OCI-LY3 (cell line): ENCODE results near the gene ARL8A.

Experiments
- H2AFZ ChIP-seq: fragments of 200-600, 300-600 bp; shearing (Covaris generic); 2 replicates; pipeline ENCODE4 v1.6.0; 2014; ENCODE audit warnings: antibody characterized with exemption, low read depth, low read length
- H3K27ac ChIP-seq: fragments of 200-600, 300-600 bp; sonication (generic); 2 replicates; pipeline ENCODE4 v1.5.1; 2014; ENCODE audit warnings: mild to moderate bottlenecking, low read length, moderate library complexity, mixed read lengths
- H3K27me3 ChIP-seq: fragments of 200-600, 300-600 bp; sonication (generic); 2 replicates; pipeline ENCODE4 v1.6.1; 2014; ENCODE audit warnings: low read depth, low read length, mixed read lengths
- H3K36me3 ChIP-seq: fragments of 200-600, 300-600 bp; sonication (generic); replicated peaks from 2 replicates; pipeline ENCODE3; 2014; ENCODE audit warnings: low read depth, low read length, mixed read lengths
- H3K4me1 ChIP-seq: fragments of 300-600, 200-600 bp; sonication (generic); 2 replicates; pipeline ENCODE4 v1.6.1; 2014; ENCODE audit warnings: low read length, mixed read lengths
- H3K4me2 ChIP-seq: fragments of 200-600, 300-600 bp; sonication (generic); 2 replicates; pipeline ENCODE4 v1.6.1; 2014; ENCODE audit warnings: low read length, mixed read lengths
- H3K4me3 ChIP-seq: fragments of 300-600, 200-600 bp; sonication (generic); 2 replicates; pipeline ENCODE4 v1.5.1; 2014; ENCODE audit warnings: antibody characterized with exemption, mild to moderate bottlenecking, low read length, moderate library complexity
- H3K79me2 ChIP-seq: fragments of 300-600, 200-600 bp; shearing (Covaris generic); 2 replicates; pipeline ENCODE4 v1.6.1; 2014; ENCODE audit warnings: mild to moderate bottlenecking, low read length, mixed read lengths
- H3K9ac ChIP-seq: fragments of 300-600, 200-600 bp; shearing (Covaris generic); 2 replicates; pipeline ENCODE4 v1.6.0; 2014; ENCODE audit warnings: mild to moderate bottlenecking, low read length, moderate library complexity
- H3K9me3 ChIP-seq: fragments of 200-600, 300-600 bp; shearing (Covaris generic); 2 replicates; pipeline ENCODE4 v1.6.1; 2014; ENCODE audit warnings: low read length, mixed read lengths; ENCODE audit not compliant: insufficient read depth
- H4K20me1 ChIP-seq: fragments of 200-600, 300-600 bp; sonication (generic); 2 replicates; pipeline ENCODE4 v1.6.1; 2016; ENCODE audit warnings: low read length, mixed read lengths; ENCODE audit not compliant: insufficient read depth
- EZH2phosphoT487 ChIP-seq: fragments of 200-600 bp; shearing (Covaris generic); IDR thresholded peaks from 2 replicates; pipeline ENCODE4 v1.6.1; 2018; ENCODE audit warnings: antibody characterized with exemption, mixed run types, low read depth
- TF ChIP-seq, protein P1 (sequence below): fragments of 200-600, 300-600 bp; sonication (generic); IDR thresholded peaks from 2 replicates; pipeline ENCODE4 v1.5.1; 2014; ENCODE audit warnings: antibody characterized with exemption, low read length, low read depth

The ARL8A gene

DNA sequence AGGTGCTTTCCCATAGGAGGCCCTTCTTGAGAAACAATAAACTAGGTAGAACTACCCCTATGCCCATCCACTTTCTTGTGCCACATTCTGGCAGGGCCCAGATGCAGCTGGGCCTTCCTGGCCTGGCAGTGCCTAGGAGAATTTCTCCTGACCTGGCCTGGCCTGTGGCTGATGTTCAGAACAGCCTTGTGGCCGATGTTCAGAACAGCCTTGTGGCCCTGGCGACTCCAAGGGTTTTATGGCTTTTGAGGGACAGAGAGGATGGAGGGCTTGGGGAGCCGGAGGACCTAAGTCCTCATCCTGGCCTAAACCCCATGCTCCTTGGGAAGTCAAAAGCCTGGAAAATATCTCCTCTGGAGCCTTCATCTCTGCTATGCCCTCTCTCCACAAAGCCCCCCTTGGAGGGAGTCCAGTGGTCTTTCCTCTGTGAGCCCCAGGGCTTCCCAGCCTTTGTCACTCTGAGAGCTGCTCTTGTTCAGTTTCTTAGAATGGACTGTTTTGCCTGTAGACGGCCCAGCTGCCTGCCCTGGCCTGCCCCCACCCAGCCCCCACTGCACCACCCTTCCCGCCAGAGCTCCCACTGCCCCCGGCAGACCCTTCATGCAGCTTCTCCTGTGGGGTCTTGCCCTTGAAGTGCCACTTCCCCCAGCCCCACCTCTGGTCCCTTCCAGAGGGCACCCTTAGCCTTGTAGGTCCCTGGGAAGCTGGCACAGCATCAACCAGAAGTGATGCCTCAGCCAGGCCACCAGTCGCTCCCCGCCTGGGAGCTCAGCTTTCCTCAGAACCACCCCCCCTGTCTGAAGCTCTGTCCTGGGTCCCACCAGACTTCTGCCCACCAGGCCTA lies 14.9 kb downstream of the ARL8A start:
- H3K4me1 ChIP-seq, result no peaks in the 10 kb centered on the region
- H3K9me3 ChIP-seq, result no peaks in the 10 kb centered on the region
- no peak overlapping the region for H3K4me2 ChIP-seq
- no peak overlapping the region for H3K27ac ChIP-seq
- H3K79me2 ChIP-seq, result no peaks in the 10 kb centered on the region
- no peak overlapping the region for H3K4me3 ChIP-seq
- TF ChIP-seq EZH2phosphoT487, result no peak
- TF ChIP-seq, protein P1, sequence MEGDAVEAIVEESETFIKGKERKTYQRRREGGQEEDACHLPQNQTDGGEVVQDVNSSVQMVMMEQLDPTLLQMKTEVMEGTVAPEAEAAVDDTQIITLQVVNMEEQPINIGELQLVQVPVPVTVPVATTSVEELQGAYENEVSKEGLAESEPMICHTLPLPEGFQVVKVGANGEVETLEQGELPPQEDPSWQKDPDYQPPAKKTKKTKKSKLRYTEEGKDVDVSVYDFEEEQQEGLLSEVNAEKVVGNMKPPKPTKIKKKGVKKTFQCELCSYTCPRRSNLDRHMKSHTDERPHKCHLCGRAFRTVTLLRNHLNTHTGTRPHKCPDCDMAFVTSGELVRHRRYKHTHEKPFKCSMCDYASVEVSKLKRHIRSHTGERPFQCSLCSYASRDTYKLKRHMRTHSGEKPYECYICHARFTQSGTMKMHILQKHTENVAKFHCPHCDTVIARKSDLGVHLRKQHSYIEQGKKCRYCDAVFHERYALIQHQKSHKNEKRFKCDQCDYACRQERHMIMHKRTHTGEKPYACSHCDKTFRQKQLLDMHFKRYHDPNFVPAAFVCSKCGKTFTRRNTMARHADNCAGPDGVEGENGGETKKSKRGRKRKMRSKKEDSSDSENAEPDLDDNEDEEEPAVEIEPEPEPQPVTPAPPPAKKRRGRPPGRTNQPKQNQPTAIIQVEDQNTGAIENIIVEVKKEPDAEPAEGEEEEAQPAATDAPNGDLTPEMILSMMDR, result no peak
- no peaks in the 10 kb centered on the region for H4K20me1 ChIP-seq
- peaks cover 24% of the 10 kb centered on the region for H3K36me3 ChIP-seq
- H3K9ac ChIP-seq, result no peak overlapping the region
- 0 out of 2 replicates have a peak, but pooled peaks cover 5% of the 10 kb centered on the region for H3K27me3 ChIP-seq
- H2AFZ ChIP-seq, result no peak overlapping the region

DNA sequence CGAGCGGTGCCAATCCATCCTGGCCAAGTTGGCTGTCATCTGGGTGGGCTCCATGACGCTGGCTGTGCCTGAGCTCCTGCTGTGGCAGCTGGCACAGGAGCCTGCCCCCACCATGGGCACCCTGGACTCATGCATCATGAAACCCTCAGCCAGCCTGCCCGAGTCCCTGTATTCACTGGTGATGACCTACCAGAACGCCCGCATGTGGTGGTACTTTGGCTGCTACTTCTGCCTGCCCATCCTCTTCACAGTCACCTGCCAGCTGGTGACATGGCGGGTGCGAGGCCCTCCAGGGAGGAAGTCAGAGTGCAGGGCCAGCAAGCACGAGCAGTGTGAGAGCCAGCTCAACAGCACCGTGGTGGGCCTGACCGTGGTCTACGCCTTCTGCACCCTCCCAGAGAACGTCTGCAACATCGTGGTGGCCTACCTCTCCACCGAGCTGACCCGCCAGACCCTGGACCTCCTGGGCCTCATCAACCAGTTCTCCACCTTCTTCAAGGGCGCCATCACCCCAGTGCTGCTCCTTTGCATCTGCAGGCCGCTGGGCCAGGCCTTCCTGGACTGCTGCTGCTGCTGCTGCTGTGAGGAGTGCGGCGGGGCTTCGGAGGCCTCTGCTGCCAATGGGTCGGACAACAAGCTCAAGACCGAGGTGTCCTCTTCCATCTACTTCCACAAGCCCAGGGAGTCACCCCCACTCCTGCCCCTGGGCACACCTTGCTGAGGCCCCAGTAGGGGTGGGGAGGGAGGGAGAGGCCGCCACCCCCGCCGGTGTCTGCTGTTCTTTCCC lies 16.5 kb downstream of the ARL8A start:
- no peak overlapping the region for H3K4me2 ChIP-seq
- no peaks in the 10 kb centered on the region for H3K9me3 ChIP-seq
- H3K27ac ChIP-seq, result no peak overlapping the region
- H3K27me3 ChIP-seq, result peaks cover 20% of the 10 kb centered on the region
- H3K4me3 ChIP-seq, result no peak overlapping the region
- no peaks in the 10 kb centered on the region for H4K20me1 ChIP-seq
- peaks cover 10% of the 10 kb centered on the region for H3K36me3 ChIP-seq
- no peak overlapping the region for H3K9ac ChIP-seq
- TF ChIP-seq, protein P1, result no peak
- TF ChIP-seq EZH2phosphoT487, result no peak
- H3K79me2 ChIP-seq, result no peaks in the 10 kb centered on the region
- H3K4me1 ChIP-seq, result no peaks in the 10 kb centered on the region
- no peak overlapping the region for H2AFZ ChIP-seq

DNA sequence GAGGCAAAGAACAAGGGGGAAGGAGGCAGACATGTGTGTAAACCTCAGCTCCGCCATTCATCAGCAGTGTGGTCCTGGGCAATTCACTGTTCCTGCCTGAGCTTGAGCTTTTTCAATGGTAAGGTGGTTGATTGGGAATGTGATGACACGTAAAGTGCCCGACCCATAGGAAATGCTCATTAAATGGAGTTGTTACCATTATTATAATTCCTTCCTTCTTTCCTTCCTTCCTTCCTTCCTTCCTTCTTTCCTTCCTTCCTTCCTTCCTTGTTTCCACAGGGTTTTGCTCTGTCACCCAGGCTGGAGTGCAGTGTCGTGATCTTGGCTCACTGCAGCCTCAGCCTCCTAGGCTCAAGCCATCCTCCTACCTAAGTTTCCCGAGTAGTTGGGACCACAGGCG lies 17.5 kb downstream of the ARL8A start:
- TF ChIP-seq, protein P1, result no peak
- no peak for TF ChIP-seq EZH2phosphoT487
- H3K4me2 ChIP-seq, result no peak overlapping the region
- no peak overlapping the region for H3K9ac ChIP-seq

DNA sequence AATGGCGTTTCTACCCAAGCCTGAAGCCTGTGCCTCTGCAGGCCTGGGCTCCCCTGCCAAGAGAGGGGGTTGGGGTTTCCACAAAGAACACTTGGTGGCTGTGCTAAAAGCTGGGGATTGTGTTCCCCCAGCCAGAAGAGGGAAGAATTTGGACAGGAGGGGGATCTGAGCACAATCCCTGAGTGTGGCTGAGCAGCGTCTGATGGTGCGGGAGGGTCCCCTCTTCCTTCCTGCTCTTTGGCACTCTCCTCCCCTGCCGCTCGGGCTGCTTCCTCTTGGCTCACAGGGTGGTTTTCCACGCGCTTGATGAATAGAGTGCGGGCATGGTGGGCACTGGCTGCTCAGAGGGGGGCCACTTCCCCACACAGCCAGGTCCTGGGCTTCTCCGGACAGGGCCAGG lies 18.1 kb downstream of the ARL8A start:
- Histone ChIP-seq H3K27ac (no peak overlapping the region), H3K4me3 (no peak overlapping the region), H3K36me3 (no peaks in the 10 kb centered on the region), H3K27me3 (peaks cover 21% of the 10 kb centered on the region), H3K79me2 (no peaks in the 10 kb centered on the region), H3K4me1 (no peaks in the 10 kb centered on the region), H3K4me2 (no peak overlapping the region), H4K20me1 (no peaks in the 10 kb centered on the region), H2AFZ (no peak overlapping the region), H3K9ac (no peak overlapping the region), H3K9me3 (no peaks in the 10 kb centered on the region)
- TF ChIP-seq, protein P1, result no peak

More for the DNA sequence above, 17.5 kb downstream of the ARL8A start:
- Histone ChIP-seq H3K36me3 (peaks cover 1% of the 10 kb centered on the region), H3K9me3 (no peaks in the 10 kb centered on the region), H2AFZ (no peak overlapping the region), H3K4me3 (no peak overlapping the region), H4K20me1 (no peaks in the 10 kb centered on the region), H3K27ac (no peak overlapping the region), H3K79me2 (no peaks in the 10 kb centered on the region), H3K4me1 (no peaks in the 10 kb centered on the region), H3K27me3 (peaks cover 20% of the 10 kb centered on the region)
